Measurements from ENCODE around the gene WDR86. TPM values are rescaled to one million over a fixed set of nuclear protein-coding genes. Genes with fewer than 3 reads are reported as not detected.

WDR86 gene
- total and polyA plus RNA-seq, 2 of the 8 experiments (the other 6 are each of a cell fraction or from before 2014, with no cell fraction given), result 12.7 to 15.8 TPM

GRCh38 chr7:151372612-151373265, 37.1 kb downstream of the WDR86 start (continued):
- TF ChIP-seq TEAD4 (IDR thresholded peaks at IDR 0.05; ENCODE audit: low read depth, low read length) (no peak), ZNF274 (IDR thresholded peaks at IDR 0.05; ENCODE audit: borderline replicate concordance, extremely low read depth, low read length) (no peak), SRF (IDR thresholded peaks at IDR 0.05; ENCODE audit: low read depth, low read length) (no peak), E2F6 (IDR thresholded peaks at IDR 0.05) (no peak), KDM5A (IDR thresholded peaks at IDR 0.05; ENCODE audit: low read length) (no peak), RXRA (IDR thresholded peaks at IDR 0.05; ENCODE audit: insufficient read depth, low read depth, low read length) (no peak), RNF2 (IDR thresholded peaks at IDR 0.05; ENCODE audit: borderline replicate concordance, low read depth, low read length, missing control alignments, poor library complexity, severe bottlenecking) (no peak)
